IgD-negative memory B cell (primary cell): ENCODE data around the gene RPRD1B. TPM values are rescaled to one million over a fixed set of nuclear protein-coding genes. Genes with fewer than 3 reads are reported as not detected.

Experiments
- H3K27ac Mint-ChIP-seq, 3 donors: one replicate each; pipeline ENCODE4 v1.8.0; 2020 to 2022; ENCODE audit warnings: mild to moderate bottlenecking in 3 of 3, mixed read lengths in 3 of 3, moderate library complexity in 1 of 3
- H3K27me3 Mint-ChIP-seq: one replicate; pipeline ENCODE4 v1.8.0; 2021; ENCODE audit warnings: mixed read lengths
- H3K36me3 Mint-ChIP-seq: one replicate; pipeline ENCODE4 v1.8.0; 2020; ENCODE audit warnings: mild to moderate bottlenecking, mixed read lengths
- H3K4me1 Mint-ChIP-seq, 3 donors: one replicate each; pipeline ENCODE4 v1.8.0; 2020 to 2022; ENCODE audit warnings: mixed read lengths in 3 of 3, mild to moderate bottlenecking in 1 of 3
- H3K4me3 Mint-ChIP-seq, 4 donors: one replicate each; pipeline ENCODE4 v1.8.0; 2020 to 2022; ENCODE audit warnings: mild to moderate bottlenecking in 4 of 4, mixed read lengths in 4 of 4, moderate library complexity in 3 of 4
- H3K9me3 Mint-ChIP-seq, 3 donors: one replicate each; pipeline ENCODE4 v1.8.0; 2020 to 2021; ENCODE audit warnings: mixed read lengths in 3 of 3, mild to moderate bottlenecking in 1 of 3
- polyA plus RNA-seq: library from polyadenylated mRNA; unstranded; fragments of 300-500 nt; fragmentation: Illumina TruSeq; gene quantifications from one replicate; pipeline ENCODE4 v1.2.3, GENCODE V29; 2021

The RPRD1B gene
- polyA plus RNA-seq, 1 donor from 2014 or later = 4.0 TPM

GRCh38 chr20:38013887-38014286 is 19.7 kb upstream of the RPRD1B start:
- Mint-ChIP-seq H3K27me3 (no peaks in the 10 kb centered on the region), H3K4me1 (no peaks in the 10 kb centered on the region), H3K9me3 (peaks cover 0 to 3% (median 0%) of the 10 kb centered on the region in 3 donors), H3K36me3 (peaks cover 17% of the 10 kb centered on the region), H3K27ac (no peak overlapping the region), H3K4me3 (no peak overlapping the region)

- Mint-ChIP-seq H3K4me3 (no peak overlapping the region), H3K36me3 (peaks cover 16% of the 10 kb centered on the region), H3K27ac (no peak overlapping the region), H3K4me1 (peaks cover 2 to 12% (median 6%) of the 10 kb centered on the region in 3 donors), H3K9me3 (peaks cover 0 to 3% (median 0%) of the 10 kb centered on the region in 3 donors), H3K27me3 (no peaks in the 10 kb centered on the region)
Observed at GRCh38 chr20:38017959-38018358, 15.6 kb upstream of the RPRD1B start.

- no peak overlapping the region for H3K4me3 Mint-ChIP-seq
- H3K4me1 Mint-ChIP-seq = peaks cover 2 to 12% (median 6%) of the 10 kb centered on the region in 3 donors
- peaks cover 0 to 3% (median 0%) of the 10 kb centered on the region in 3 donors for H3K9me3 Mint-ChIP-seq
- peaks cover 16% of the 10 kb centered on the region for H3K36me3 Mint-ChIP-seq
- no peaks in the 10 kb centered on the region for H3K27me3 Mint-ChIP-seq
- H3K27ac Mint-ChIP-seq = no peak overlapping the region
Observed at GRCh38 chr20:38018385-38018784, 15.2 kb upstream of the RPRD1B start.

- Mint-ChIP-seq H3K4me3 (no peak overlapping the region), H3K27me3 (no peaks in the 10 kb centered on the region), H3K36me3 (peaks cover 16% of the 10 kb centered on the region), H3K4me1 (peaks cover 6 to 18% (median 11%) of the 10 kb centered on the region in 3 donors), H3K27ac (no peak overlapping the region), H3K9me3 (peaks cover 0 to 3% (median 0%) of the 10 kb centered on the region in 3 donors)
Observed at GRCh38 chr20:38021087-38021772, 12.3 kb upstream of the RPRD1B start.

DNA sequence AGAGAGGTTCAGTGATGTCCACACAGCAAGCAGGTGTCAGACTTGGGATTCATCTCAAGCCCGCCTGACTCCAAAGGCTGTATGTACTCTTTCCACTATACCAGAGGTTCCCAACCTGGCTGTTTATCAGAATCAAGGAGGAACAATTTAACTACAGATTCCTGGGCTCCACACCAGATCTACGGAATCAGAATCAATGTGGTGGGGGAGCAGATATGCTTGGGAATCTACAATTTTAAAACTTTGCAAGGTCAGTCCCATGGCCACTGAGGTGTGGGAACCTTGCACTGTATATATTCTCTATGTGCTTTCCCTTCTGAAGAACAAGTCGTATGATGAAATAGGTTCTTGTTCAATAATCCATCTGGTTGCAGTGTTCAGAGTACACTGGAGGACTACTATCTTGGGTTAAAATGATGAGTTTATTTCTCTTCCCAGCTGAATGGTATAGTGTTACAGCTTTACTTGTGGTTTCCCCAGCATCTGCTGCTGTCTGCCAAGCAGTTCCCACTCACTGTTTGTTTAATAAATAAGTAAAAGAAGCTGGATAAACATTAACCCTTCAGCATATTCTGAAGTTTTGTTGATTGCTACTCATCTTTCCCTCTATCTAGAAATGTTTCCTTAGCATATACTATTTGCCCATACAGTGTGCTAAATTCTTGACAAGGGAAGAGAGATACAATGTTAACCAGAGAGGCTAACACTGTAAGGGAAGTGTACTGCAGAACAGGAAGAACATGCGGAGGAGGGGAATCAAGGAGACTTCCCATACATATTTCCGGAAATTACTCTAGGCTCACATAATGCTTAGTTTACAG is 10.2 kb upstream of the RPRD1B start:
- Mint-ChIP-seq H3K27me3 (no peaks in the 10 kb centered on the region), H3K27ac (no peak overlapping the region), H3K4me1 (peaks cover 10 to 30% (median 19%) of the 10 kb centered on the region in 3 donors), H3K4me3 (no peak overlapping the region), H3K36me3 (peaks cover 7% of the 10 kb centered on the region), H3K9me3 (peaks cover 0 to 1% (median 0%) of the 10 kb centered on the region in 3 donors)

DNA sequence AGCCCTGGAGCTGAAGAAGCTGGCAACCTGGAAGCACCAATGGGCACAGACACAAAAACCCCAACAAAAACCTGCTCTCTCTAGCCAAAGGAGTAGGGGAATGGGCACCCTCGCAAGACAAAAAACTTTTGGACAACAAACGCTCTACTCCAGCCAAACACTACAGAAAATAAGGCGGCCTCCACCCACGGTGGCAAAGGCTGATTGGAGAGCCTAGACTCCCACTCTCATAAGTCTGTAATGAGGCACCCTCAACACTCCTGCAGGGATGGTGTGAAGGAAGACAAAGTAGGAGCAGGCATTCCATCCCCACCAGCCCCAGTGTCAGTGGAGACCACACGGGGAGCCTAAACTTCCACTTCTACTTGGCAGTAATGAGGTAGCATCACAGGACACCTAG is 9.1 kb upstream of the RPRD1B start:
- Mint-ChIP-seq H3K27me3 (no peaks in the 10 kb centered on the region), H3K4me1 (peaks cover 18 to 37% (median 26%) of the 10 kb centered on the region in 3 donors), H3K36me3 (peaks cover 6% of the 10 kb centered on the region), H3K27ac (no peak overlapping the region), H3K4me3 (no peak overlapping the region), H3K9me3 (no peaks in the 10 kb centered on the region)

- Mint-ChIP-seq H3K9me3 (no peaks in the 10 kb centered on the region), H3K4me3 (peak overlapping the region in 2 of 4 donors; percentile 28 to 70), H3K27ac (no peak overlapping the region), H3K36me3 (peaks cover 6% of the 10 kb centered on the region), H3K27me3 (peaks cover 1% of the 10 kb centered on the region), H3K4me1 (peaks cover 39 to 62% (median 40%) of the 10 kb centered on the region in 3 donors)
Observed at GRCh38 chr20:38029453-38029852, 4.1 kb upstream of the RPRD1B start.

DNA sequence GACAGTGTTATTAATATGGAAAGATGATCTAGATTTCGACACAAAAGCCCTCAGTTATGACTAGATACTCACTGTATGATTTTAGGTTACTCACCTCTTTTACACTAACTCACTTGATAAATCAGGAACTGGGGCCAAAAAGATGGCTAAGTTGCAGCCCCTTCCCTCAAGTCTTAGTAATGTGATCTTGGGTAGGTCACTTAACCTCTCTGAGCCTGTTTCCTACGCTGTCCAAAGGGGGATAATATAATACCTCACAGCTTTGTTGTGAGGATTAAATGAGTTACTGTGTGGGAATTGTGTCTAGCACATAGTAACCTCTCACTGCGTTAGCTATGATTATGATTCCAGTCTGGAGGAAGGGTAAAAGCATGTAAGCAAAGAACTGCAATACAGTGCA is 1.6 kb upstream of the RPRD1B start:
- H3K27me3 Mint-ChIP-seq = peaks cover 1% of the 10 kb centered on the region

GRCh38 chr20:38032585-38033329 is 789 bp upstream of the RPRD1B start:
- Mint-ChIP-seq H3K9me3 (no peaks in the 10 kb centered on the region), H3K27ac (peak overlapping the region; percentile 95 to 100 (median 99)), H3K4me3 (peak overlapping the region; percentile 96 to 100 (median 98)), H3K4me1 (peaks cover 52 to 69% (median 62%) of the 10 kb centered on the region in 3 donors), H3K36me3 (peaks cover 5% of the 10 kb centered on the region), H3K27me3 (peaks cover 1% of the 10 kb centered on the region)

More for the DNA sequence above, 1.6 kb upstream of the RPRD1B start:
- H3K36me3 Mint-ChIP-seq = peaks cover 3% of the 10 kb centered on the region
- no peaks in the 10 kb centered on the region for H3K9me3 Mint-ChIP-seq
- H3K4me1 Mint-ChIP-seq = peaks cover 45 to 66% (median 55%) of the 10 kb centered on the region in 3 donors
- H3K4me3 Mint-ChIP-seq = peak overlapping the region; percentile 96 to 100 (median 98)
- H3K27ac Mint-ChIP-seq = peak overlapping the region in 2 of 3 donors; percentile 99 to 100

DNA sequence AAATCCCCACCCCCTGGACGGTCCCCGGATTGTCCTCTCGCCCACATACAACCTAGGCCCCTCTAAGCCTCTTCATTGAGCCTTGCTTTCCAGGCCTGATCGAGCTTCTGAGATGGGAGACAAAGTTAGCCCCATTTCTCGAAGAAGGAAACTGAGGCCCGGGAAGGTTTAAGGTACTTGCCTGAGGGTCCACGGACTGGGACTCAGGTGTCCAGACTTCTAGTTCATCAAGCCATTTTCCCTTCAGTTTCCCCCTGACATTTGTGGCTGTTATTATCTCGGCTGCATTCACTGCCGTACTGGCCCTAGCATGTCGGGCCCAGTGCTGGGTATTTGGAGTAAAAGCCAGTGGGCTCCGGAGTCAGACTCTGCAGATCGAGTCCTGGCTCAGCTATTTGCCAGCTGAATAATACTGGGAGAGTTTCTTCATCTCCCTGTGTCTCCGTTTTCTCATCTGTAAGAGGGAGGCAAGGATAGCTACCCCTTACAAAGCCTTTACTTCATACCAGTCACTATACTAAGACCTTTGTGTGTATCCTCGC is 633 bp downstream of the RPRD1B start:
- Mint-ChIP-seq H3K9me3 (no peaks in the 10 kb centered on the region), H3K4me3 (peak overlapping the region; percentile 96 to 100 (median 98)), H3K4me1 (peaks cover 49 to 59% (median 55%) of the 10 kb centered on the region in 3 donors), H3K36me3 (peaks cover 2% of the 10 kb centered on the region), H3K27me3 (peaks cover 1% of the 10 kb centered on the region), H3K27ac (peak overlapping the region; percentile 95 to 100 (median 99))

- H3K4me1 Mint-ChIP-seq = peaks cover 46 to 56% (median 53%) of the 10 kb centered on the region in 3 donors
- no peaks in the 10 kb centered on the region for H3K9me3 Mint-ChIP-seq
- H3K4me3 Mint-ChIP-seq = peak overlapping the region; percentile 96 to 100 (median 98)
- H3K27ac Mint-ChIP-seq = peak overlapping the region in 2 of 3 donors; percentile 95 to 100
- peaks cover 1% of the 10 kb centered on the region for H3K27me3 Mint-ChIP-seq
- H3K36me3 Mint-ChIP-seq = peaks cover 2% of the 10 kb centered on the region
Observed at GRCh38 chr20:38034961-38035360, 1.4 kb downstream of the RPRD1B start.

DNA sequence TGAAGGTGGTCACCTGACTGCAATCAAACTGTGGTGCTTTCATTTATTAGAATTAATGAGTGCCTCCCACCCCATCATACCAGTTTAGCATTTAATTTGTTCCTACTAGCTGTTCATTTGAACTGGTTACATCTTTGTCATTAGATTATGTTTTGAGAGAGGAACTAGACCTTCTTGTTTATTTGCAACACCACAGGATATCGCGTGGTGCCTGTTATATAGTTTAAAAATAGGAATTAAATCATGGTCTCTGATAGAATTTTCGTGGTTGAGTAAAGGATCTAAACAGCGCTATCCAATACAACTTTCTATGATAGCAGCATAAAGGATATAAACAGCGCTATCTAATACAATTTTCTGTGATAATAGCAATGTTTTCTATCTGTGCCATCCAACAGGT is 2.8 kb downstream of the RPRD1B start:
- Mint-ChIP-seq H3K36me3 (peaks cover 2% of the 10 kb centered on the region), H3K9me3 (no peaks in the 10 kb centered on the region), H3K27ac (peak overlapping the region in 1 of 3 donors; percentile 100), H3K4me3 (peak overlapping the region in 1 of 4 donors; percentile 100), H3K27me3 (peaks cover 1% of the 10 kb centered on the region), H3K4me1 (peaks cover 38 to 54% (median 45%) of the 10 kb centered on the region in 3 donors)

GRCh38 chr20:38040276-38040675 is 6.7 kb downstream of the RPRD1B start:
- Mint-ChIP-seq H3K4me1 (peaks cover 14 to 28% (median 26%) of the 10 kb centered on the region in 3 donors), H3K4me3 (no peak overlapping the region), H3K27me3 (no peaks in the 10 kb centered on the region), H3K36me3 (peaks cover 8% of the 10 kb centered on the region), H3K9me3 (no peaks in the 10 kb centered on the region), H3K27ac (peak overlapping the region in 1 of 3 donors; percentile 53)

DNA sequence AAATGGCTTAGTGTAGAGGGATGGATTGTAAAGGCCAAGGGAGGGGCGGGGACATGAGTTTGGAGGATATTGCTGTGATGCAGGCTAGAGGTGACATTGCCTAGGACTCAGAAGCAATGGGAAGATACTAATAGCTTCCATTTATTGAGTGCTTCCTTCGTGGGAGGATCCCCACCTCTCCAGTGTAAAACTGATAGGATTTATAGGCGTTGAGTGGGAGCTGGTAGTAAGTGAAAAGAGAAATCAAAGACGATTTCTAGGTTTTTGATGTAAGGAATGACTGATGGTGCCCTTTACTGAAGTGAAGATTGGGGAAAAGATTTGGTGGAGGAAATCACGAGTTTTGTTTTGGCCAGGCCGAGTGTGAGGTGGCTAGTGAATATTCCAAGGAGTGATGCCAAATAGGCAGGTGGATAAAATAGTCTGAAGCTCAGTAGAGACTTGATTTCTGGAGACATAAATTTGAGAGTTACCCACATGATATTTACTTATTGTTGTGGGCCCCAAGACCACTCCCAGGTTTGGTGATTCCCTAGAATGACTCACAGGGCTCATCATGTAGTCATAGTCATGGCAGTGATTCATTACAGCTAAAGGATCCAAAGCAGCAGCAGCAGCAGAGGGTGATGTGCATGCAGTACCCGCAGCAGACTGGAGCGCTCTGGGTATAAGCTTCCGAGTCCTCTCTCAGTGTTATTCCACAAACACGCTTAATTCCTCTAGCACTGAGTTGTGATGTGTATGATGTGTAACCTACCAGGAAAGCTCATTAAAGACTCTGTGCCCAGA is 10.2 kb downstream of the RPRD1B start:
- Mint-ChIP-seq H3K4me1 (peaks cover 3 to 17% (median 8%) of the 10 kb centered on the region in 3 donors), H3K9me3 (no peaks in the 10 kb centered on the region), H3K4me3 (no peak overlapping the region), H3K27ac (no peak overlapping the region), H3K36me3 (peaks cover 6% of the 10 kb centered on the region), H3K27me3 (no peaks in the 10 kb centered on the region)
